Measurements from ENCODE around the gene EMP3. TPM values are rescaled to one million over a fixed set of nuclear protein-coding genes. Genes with fewer than 3 reads are reported as not detected.

EMP3 gene
- total and polyA plus RNA-seq, 2 of the 13 experiments (the other 11 are each of a cell fraction or from before 2014, with no cell fraction given), result 2.2 to 7.8 TPM

GRCh38 chr19:48363810-48364597, 38.7 kb downstream of the EMP3 start, which contains the start of the genes SYNGR4 and TMEM143 (continued):
- TF ChIP-seq, protein P1, sequence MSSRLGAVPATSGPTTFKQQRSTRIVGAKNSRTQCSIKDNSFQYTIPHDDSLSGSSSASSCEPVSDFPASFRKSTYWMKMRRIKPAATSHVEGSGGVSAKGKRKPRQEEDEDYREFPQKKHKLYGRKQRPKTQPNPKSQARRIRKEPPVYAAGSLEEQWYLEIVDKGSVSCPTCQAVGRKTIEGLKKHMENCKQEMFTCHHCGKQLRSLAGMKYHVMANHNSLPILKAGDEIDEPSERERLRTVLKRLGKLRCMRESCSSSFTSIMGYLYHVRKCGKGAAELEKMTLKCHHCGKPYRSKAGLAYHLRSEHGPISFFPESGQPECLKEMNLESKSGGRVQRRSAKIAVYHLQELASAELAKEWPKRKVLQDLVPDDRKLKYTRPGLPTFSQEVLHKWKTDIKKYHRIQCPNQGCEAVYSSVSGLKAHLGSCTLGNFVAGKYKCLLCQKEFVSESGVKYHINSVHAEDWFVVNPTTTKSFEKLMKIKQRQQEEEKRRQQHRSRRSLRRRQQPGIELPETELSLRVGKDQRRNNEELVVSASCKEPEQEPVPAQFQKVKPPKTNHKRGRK (CRISPR knock-in tag; IDR thresholded peaks at IDR 0.05), result no peak
- TF ChIP-seq ZFP91 (CRISPR knock-in tag; IDR thresholded peaks at IDR 0.05; ENCODE audit: borderline replicate concordance), result peak; percentile 3
- no peak for TF ChIP-seq ZNF678 (CRISPR knock-in tag; IDR thresholded peaks at IDR 0.05)
- TF ChIP-seq ZNF781 (CRISPR knock-in tag; IDR thresholded peaks at IDR 0.05; ENCODE audit: borderline replicate concordance, not compliant biosample characterization), result no peak
- TF ChIP-seq ZNF569 (CRISPR knock-in tag; IDR thresholded peaks at IDR 0.05; ENCODE audit: borderline replicate concordance), result no peak
- no peak; the same call in 1 of the 2 replicates for TF ChIP-seq DMAP1 (CRISPR knock-in tag; IDR thresholded peaks at IDR 0.05)
- TF ChIP-seq RXRB (CRISPR knock-in tag; IDR thresholded peaks at IDR 0.05; ENCODE audit: borderline replicate concordance), result no peak
- no peak for TF ChIP-seq ETS1 (CRISPR knock-in tag; IDR thresholded peaks at IDR 0.05)
- peak; percentile 94 for TF ChIP-seq ZSCAN31 (CRISPR knock-in tag; IDR thresholded peaks at IDR 0.05; ENCODE audit: low read depth)
- TF ChIP-seq, protein P2, sequence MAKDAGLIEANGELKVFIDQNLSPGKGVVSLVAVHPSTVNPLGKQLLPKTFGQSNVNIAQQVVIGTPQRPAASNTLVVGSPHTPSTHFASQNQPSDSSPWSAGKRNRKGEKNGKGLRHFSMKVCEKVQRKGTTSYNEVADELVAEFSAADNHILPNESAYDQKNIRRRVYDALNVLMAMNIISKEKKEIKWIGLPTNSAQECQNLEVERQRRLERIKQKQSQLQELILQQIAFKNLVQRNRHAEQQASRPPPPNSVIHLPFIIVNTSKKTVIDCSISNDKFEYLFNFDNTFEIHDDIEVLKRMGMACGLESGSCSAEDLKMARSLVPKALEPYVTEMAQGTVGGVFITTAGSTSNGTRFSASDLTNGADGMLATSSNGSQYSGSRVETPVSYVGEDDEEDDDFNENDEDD (CRISPR knock-in tag; IDR thresholded peaks at IDR 0.05; ENCODE audit: borderline replicate concordance), result peak; percentile 97
- TF ChIP-seq, protein P3, sequence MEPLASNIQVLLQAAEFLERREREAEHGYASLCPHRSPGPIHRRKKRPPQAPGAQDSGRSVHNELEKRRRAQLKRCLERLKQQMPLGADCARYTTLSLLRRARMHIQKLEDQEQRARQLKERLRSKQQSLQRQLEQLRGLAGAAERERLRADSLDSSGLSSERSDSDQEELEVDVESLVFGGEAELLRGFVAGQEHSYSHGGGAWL (CRISPR knock-in tag; IDR thresholded peaks at IDR 0.05), result no peak
- TF ChIP-seq SIX4 (CRISPR knock-in tag; IDR thresholded peaks at IDR 0.05), result no peak
- TF ChIP-seq ZNF3 (CRISPR knock-in tag; IDR thresholded peaks at IDR 0.05), result no peak
- TF ChIP-seq ZFX (CRISPR knock-in tag; IDR thresholded peaks at IDR 0.05; ENCODE audit: low read depth), result no peak
- TF ChIP-seq ZNF766 (CRISPR knock-in tag; IDR thresholded peaks at IDR 0.05; ENCODE audit: borderline replicate concordance), result no peak
- TF ChIP-seq, protein P4, sequence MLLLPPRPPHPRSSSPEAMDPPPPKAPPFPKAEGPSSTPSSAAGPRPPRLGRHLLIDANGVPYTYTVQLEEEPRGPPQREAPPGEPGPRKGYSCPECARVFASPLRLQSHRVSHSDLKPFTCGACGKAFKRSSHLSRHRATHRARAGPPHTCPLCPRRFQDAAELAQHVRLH (CRISPR knock-in tag; IDR thresholded peaks at IDR 0.05; ENCODE audit: borderline replicate concordance, low read depth), result no peak
- TF ChIP-seq ZZZ3 (CRISPR knock-in tag; IDR thresholded peaks at IDR 0.05; ENCODE audit: borderline replicate concordance), result no peak
- TF ChIP-seq KMT2A (CRISPR knock-in tag; IDR thresholded peaks at IDR 0.05), result no peak
- TF ChIP-seq HNRNPL (IDR thresholded peaks at IDR 0.05; ENCODE audit: low read depth, low read length), result no peak
- TF ChIP-seq SP140L (CRISPR knock-in tag; IDR thresholded peaks at IDR 0.05; ENCODE audit: borderline replicate concordance), result no peak
- 0 out of 2 replicates have a peak, but pooled peaks have one; percentile 55 for TF ChIP-seq ZNF891 (CRISPR knock-in tag; IDR thresholded peaks at IDR 0.05)
- no peak for TF ChIP-seq ZNF562 (CRISPR knock-in tag; IDR thresholded peaks at IDR 0.05; ENCODE audit: borderline replicate concordance)
